GM12874 (cell line): ENCODE results near the gene SOWAHC.

Source experiments
- CTCF ChIP-seq: IDR thresholded peaks from 2 replicates; pipeline ENCODE4 v1.5.1; 2011; ENCODE audit warnings: low read depth, mild to moderate bottlenecking, control low read depth, low read length, moderate library complexity; ENCODE audit not compliant: insufficient read depth

Gene SOWAHC

DNA sequence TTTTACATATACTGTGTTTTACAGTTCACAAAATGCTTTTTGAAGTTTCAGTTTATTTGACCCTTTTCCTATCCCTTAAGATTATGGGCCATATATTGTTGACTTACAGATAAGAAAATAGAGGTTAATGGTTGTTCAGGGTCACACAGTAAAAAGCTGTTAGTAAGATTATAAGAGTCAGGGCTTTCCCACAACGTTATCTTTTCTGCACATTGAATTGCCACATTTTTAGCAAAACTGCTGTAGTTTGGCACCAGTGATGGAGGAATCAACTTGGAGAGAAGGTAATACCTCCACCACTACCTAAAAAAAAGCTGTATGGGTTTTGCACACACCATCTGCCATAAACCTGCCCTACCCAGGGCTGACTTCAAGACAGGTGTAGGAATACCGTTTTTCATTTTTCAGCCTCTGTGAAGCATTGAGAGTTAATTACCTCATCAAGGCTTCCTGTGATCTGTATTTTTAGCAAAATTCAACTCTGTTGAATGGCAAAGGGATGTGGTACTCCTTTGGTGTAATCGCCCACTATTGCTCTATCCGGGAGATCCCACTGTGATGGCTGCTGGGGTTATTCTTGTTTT lies 5.0 kb downstream of the SOWAHC start:
- no peak for TF ChIP-seq CTCF

- TF ChIP-seq CTCF = no peak
These were observed 9.1 kb downstream of the SOWAHC start for GRCh38 chr2:109623297-109623696.

GRCh38 chr2:109623923-109624322 lies 9.8 kb downstream of the SOWAHC start:
- TF ChIP-seq CTCF = no peak

DNA sequence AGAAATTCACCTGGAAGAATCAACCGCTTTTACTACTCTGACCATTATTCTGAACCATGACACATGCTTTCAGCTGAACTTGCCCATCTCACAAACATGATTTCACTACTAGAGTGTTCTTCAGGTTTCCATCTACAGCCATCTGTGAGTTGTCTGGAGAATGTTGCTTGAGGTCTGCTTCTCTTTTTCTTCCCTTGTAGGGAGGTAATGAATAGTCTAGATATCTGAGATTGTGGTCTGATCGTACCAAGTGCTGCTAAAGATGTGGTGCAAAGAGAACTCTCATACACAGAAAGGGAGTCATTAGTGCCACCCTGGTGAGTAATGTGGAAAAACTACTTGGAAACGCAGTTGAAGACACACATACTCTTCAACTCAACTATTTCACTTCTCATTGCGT lies 10.2 kb downstream of the SOWAHC start:
- TF ChIP-seq CTCF = no peak

GRCh38 chr2:109629867-109630266 lies 15.7 kb downstream of the SOWAHC start:
- TF ChIP-seq CTCF = no peak

DNA sequence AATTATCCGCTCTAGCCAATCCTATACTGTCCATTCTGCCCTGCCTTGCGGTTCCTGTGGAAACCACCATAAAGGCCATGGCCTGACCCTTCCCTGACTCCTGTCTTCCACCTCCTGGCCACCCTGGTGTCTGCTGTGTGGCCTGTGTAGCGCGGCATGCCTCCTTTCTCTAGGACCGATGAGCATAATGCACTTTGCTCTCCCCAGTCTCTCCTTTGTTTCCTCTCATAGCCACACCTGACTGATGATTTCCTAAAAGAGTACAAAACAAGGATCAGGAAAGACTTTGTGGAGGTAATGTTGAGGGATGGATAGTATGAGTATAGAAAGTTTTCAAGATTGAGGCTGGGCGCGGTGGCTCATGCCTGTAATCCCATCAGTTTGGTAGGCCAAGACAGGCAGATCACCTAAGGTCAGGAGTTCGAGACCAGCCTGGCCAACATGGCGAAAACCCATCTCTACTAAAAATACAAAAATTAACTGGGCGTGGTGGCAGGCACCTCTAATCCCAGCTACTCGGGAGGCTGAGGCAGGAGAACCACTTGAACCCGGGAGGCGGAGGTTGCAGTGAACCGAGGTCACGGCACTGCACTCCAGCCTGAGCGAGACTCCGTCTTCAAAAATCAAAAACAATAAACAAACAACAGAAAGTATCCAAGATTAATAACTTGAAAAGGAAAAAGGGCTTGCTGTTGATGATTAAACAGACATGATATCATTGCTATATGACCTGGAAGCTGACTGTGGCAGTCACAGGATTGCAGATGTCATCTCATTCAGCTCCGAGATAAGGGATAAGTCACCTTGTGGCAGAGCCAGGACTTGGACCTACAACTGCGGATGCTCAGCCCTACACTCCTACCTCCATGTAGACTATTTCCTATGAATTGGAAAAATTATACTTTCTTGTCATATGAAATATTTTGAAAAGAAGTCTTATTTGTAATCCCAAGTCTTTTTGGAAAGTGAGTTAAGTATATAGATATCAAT lies 16.6 kb downstream of the SOWAHC start:
- TF ChIP-seq CTCF = no peak

DNA sequence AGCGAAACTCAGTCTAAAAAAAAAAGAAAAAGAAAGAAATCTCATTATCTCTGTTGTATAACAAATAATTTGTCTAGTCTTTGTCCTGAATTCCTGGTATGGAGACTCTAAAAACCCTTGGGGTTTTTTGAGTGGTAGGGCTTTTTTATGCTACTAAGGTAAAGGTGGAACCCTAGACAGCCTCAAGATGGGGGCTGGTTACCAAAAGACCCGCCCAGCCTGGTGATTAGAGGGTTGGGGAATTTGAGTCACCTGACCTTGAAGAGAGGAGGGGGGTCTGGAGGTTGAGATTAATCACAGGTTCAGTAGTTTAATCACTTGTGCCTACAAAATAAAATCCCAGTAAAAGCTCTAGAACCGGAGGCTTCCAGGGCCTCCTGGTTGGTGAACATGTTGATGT lies 17.6 kb downstream of the SOWAHC start:
- TF ChIP-seq CTCF = no peak
